ENCODE data around the gene NR2C2AP. TPM values are rescaled to one million over a fixed set of nuclear protein-coding genes. Genes with fewer than 3 reads are reported as not detected.

Gene NR2C2AP
- total and polyA plus RNA-seq, 9 donors: 8.8 to 27.2 (median 14.9) TPM

- Histone ChIP-seq H3K4me3 (no peak overlapping the region), H3K27me3 (no peaks in the 10 kb centered on the region), H3K9me3 (peaks cover 0 to 14% of the 10 kb centered on the region in 2 donors), H3K36me3 (no peaks in the 10 kb centered on the region), H3K4me1 (ENCODE audit: insufficient read depth) (no peaks in the 10 kb centered on the region), H3K27ac (no peak overlapping the region)
- no peak for DNase-seq
- intact Hi-C loops (cut with DNase I): no loop called here
- 75 to 82% (median 75%) methylated on average over 9 of the region's 9 CpGs for WGBS, 3 donors
- no peak for TF ChIP-seq EP300 (IDR thresholded peaks at IDR 0.05)
- no peak for TF ChIP-seq CTCF (IDR thresholded peaks at IDR 0.05)
- TF ChIP-seq POLR2A (IDR thresholded peaks at IDR 0.05): no peak
Observed at GRCh38 chr19:19230999-19231398, 27.8 kb upstream of the NR2C2AP start.

- peaks cover 0 to 10% of the 10 kb centered on the region in 2 donors for H3K9me3 ChIP-seq
- no peak overlapping the region for H3K27ac ChIP-seq
- DNase-seq: no peak
- no peak for TF ChIP-seq CTCF (IDR thresholded peaks at IDR 0.05)
- TF ChIP-seq POLR2A (IDR thresholded peaks at IDR 0.05): no peak
- no peak for TF ChIP-seq EP300 (IDR thresholded peaks at IDR 0.05)
- intact Hi-C loops (cut with DNase I): no loop called here
- H3K4me3 ChIP-seq: no peak overlapping the region
- no peaks in the 10 kb centered on the region for H3K36me3 ChIP-seq
- H3K27me3 ChIP-seq: no peaks in the 10 kb centered on the region
- 51 to 70% (median 59%) methylated on average over 3 of the region's 3 CpGs for WGBS, 3 donors
- H3K4me1 ChIP-seq (ENCODE audit: insufficient read depth): peaks cover 2% of the 10 kb centered on the region
Observed at GRCh38 chr19:19229701-19230100, 26.5 kb upstream of the NR2C2AP start.

- H3K36me3 ChIP-seq: no peaks in the 10 kb centered on the region
- no peak overlapping the region for H3K27ac ChIP-seq
- H3K4me1 ChIP-seq (ENCODE audit: insufficient read depth): peaks cover 2% of the 10 kb centered on the region
- TF ChIP-seq CTCF (IDR thresholded peaks at IDR 0.05) (no peak), EP300 (IDR thresholded peaks at IDR 0.05) (no peak), POLR2A (IDR thresholded peaks at IDR 0.05) (no peak)
- no peaks in the 10 kb centered on the region for H3K9me3 ChIP-seq
- 71 to 82% (median 77%) methylated on average over 4 of the region's 4 CpGs for WGBS, 3 donors
- no peaks in the 10 kb centered on the region for H3K27me3 ChIP-seq
- no peak for DNase-seq
- H3K4me3 ChIP-seq: no peak overlapping the region
- intact Hi-C loops (cut with DNase I): no loop called here
Observed at GRCh38 chr19:19227217-19227616, 24.0 kb upstream of the NR2C2AP start.

GRCh38 chr19:19226663-19227062 is 23.4 kb upstream of the NR2C2AP start:
- no peak for DNase-seq
- H3K27me3 ChIP-seq: no peaks in the 10 kb centered on the region
- H3K9me3 ChIP-seq: no peaks in the 10 kb centered on the region
- H3K4me3 ChIP-seq: no peak overlapping the region
- H3K4me1 ChIP-seq (ENCODE audit: insufficient read depth): peaks cover 2% of the 10 kb centered on the region
- H3K36me3 ChIP-seq: no peaks in the 10 kb centered on the region
- H3K27ac ChIP-seq: no peak overlapping the region
- TF ChIP-seq POLR2A (IDR thresholded peaks at IDR 0.05): no peak
- no peak for TF ChIP-seq EP300 (IDR thresholded peaks at IDR 0.05)
- TF ChIP-seq CTCF (IDR thresholded peaks at IDR 0.05): no peak
- 48 to 51% (median 48%) methylated on average over 10 of the region's 10 CpGs for WGBS, 3 donors
- intact Hi-C loops (cut with DNase I): no loop called here

All from ovary (tissue), 9 donors.